Right lobe of liver (tissue), 6 donors: ENCODE measurements around the gene APOH. TPM values are rescaled to one million over a fixed set of nuclear protein-coding genes. Genes with fewer than 3 reads are reported as not detected.

Experiments used
- ATAC-seq, 4 donors: fragments of 200-7000 bp; cut with Tn5 transposase; one replicate each; pipeline ENCODE4 v1.9.1; 2020; ENCODE audit warnings: mild to moderate bottlenecking in 4 of 4, moderate library complexity in 4 of 4
- DNase-seq, 3 donors: peaks; one replicate each; pipeline ENCODE4 v3.0.0-alpha.2; 2020
- H3K27ac ChIP-seq, 3 donors: fragments of 200-600 bp; one replicate each; pipeline ENCODE4 v1.8.0; 2022
- H3K27me3 ChIP-seq, 2 donors: fragments of 200-600 bp; one replicate each; pipeline ENCODE4 v1.8.0; 2022
- H3K36me3 ChIP-seq, 4 donors: fragments of 200-600 bp; sonication (generic) in 1 of 4; one replicate each; pipeline versions ENCODE4 v1.5.1 to v1.8.0; 2017 to 2022; ENCODE audit warnings: control low read depth in 1 of 4
- H3K4me1 ChIP-seq, 4 donors: fragments of 200-600 bp; sonication (generic) in 1 of 4; one replicate each; pipeline versions ENCODE4 v1.5.1 to v1.8.0; 2017 to 2022; ENCODE audit warnings: control low read depth in 1 of 4
- H3K4me3 ChIP-seq, 3 donors: fragments of 200-600 bp; one replicate each; pipeline ENCODE4 v1.8.0; 2022
- H3K9me3 ChIP-seq, 4 donors: fragments of 200-600 bp; sonication (generic) in 1 of 4; one replicate each; pipeline versions ENCODE4 v1.5.1 to v1.8.0; 2017 to 2022; ENCODE audit warnings: control low read depth in 1 of 4
- CTCF ChIP-seq, 4 donors: fragments of 200-600 bp in 3 of 4; fragments of 450-650 bp in 1 of 4; IDR thresholded peaks; one replicate each; pipeline versions ENCODE4 v1.5.1 to v1.8.0; 2016 to 2022; ENCODE audit warnings: antibody characterized with exemption in 4 of 4, mild to moderate bottlenecking in 2 of 4
- POLR2A ChIP-seq: fragments of 450-650 bp; IDR thresholded peaks from one replicate; pipeline ENCODE4 v1.6.1; 2017; ENCODE audit warnings: antibody characterized with exemption, mild to moderate bottlenecking
- WGBS: methylation state at CpG from one replicate; pipeline ENCODE4 v1.1.6; 2018; ENCODE audit warnings: low coverage, low lambda C conversion rate; ENCODE audit not compliant: insufficient coverage; ENCODE audit errors: missing lambda C conversion rate; 5-methylcytosine and 5-hydroxymethylcytosine counted together
- intact Hi-C, 2 donors: fragments of 100-400 bp; cut with DNase I; formaldehyde crosslinking; loops; one replicate each; pipeline versions ENCODE4 v1.11.2 to v1.14.1; 2022
- long read RNA-seq: library from polyadenylated mRNA; unstranded; transcript quantifications from one replicate; pipeline ENCODE4 v2.0.0, GENCODE V29; 2019
- total RNA-seq, 6 experiments: library from RNA; depleted of rRNA in 2 of 6; stranded (reverse); fragments of >200 nt in 2 of 6; fragmentation: NEBNext Ultra II Directional in 3 of 6; extraction: Animal tissue kit (Norgen Biotek cat#: 25700) in 3 of 6; gene quantifications; one replicate each; pipeline versions ENCODE4 v1.1.0 to v1.2.4, GENCODE V29; 2016 to 2023
- donor health status: DM: no; HTN: yes; CAD: no.
- donor health status: DM: no; HTN: no; CAD: no.
- donor health status: DM: no; HTN: no; CAD: no.
- donor health status: DM: no; HTN: yes; CAD: no.
- donor health status: DM: no; HTN: yes; CAD: no.

The APOH gene
- 1,000 to 10,000 TPM; 3,186 to 7,027 (median 4,523) TPM for total RNA-seq
- long read RNA-seq, transcript APOH-201 (8 exons, 1,176 nt): major isoform, 6,399 of 6,731 reads
- long read RNA-seq, partial matches to known transcripts: 238 of 6,731 reads
- long read RNA-seq, other reads (novel, unspliced or antisense): 94 of 6,731 reads

GRCh38 chr17:66228887-66229782, at the start of gene APOH:
APOH (minus strand) TSS chr17:66229415; CDS start chr17:66229379, 36 bp downstream.
- peak within 1 kb of the TSS; percentile 92 to 98 (median 97) for H3K27ac ChIP-seq
- TF ChIP-seq POLR2A (peak; percentile 70), CTCF (IDR thresholded peaks at IDR 0.05) (no peak)
- DNase-seq: no peak
- WGBS: 31% methylated on average over 20 of the region's 20 CpGs
- H3K36me3 ChIP-seq: peaks cover 0 to 38% (median 17%) of the 10 kb centered on the region in 4 donors
- no peaks in the 10 kb centered on the region for H3K9me3 ChIP-seq
- no peaks in the 10 kb centered on the region for H3K27me3 ChIP-seq
- ATAC-seq: peak; percentile 54 to 70 (median 64)
- H3K4me3 ChIP-seq: peak within 1 kb of the TSS; percentile 52 to 61 (median 57)
- intact Hi-C loops: no loop called here
- H3K4me1 ChIP-seq: peaks cover 0 to 53% (median 13%) of the 10 kb centered on the region in 4 donors

DNA sequence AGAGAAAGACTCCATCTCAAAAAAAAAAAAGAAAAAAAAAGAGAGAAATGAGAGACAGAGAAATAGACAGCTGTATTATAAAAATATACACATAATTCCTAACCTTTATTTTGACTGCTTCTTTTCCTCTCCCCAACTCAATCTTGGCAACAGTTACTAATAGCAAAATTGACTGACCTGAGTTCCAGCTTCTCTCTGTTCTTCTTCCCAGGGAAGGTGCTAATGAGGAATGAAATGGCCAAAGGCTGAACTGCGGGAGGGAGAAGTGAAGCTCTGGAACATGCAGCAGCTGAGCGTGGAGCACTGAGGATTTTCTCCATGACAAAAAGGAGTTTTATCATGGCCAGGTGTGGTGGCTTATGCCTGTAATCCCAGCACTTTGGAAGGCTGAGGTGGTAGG, 48.0 kb upstream of the APOH start:
- ATAC-seq: no peak
- 57% methylated on average over 1 of the region's 2 CpGs for WGBS

GRCh38 chr17:66276328-66276937, 47.2 kb upstream of the APOH start:
- Histone ChIP-seq H3K27me3 (no peaks in the 10 kb centered on the region), H3K4me3 (no peak overlapping the region), H3K36me3 (no peaks in the 10 kb centered on the region), H3K27ac (no peak overlapping the region), H3K4me1 (no peaks in the 10 kb centered on the region), H3K9me3 (no peaks in the 10 kb centered on the region)
- 72% methylated on average over 3 of the region's 3 CpGs for WGBS
- DNase-seq (no peak), ATAC-seq (peak in 2 of 4 donors; percentile 21 to 75)
- intact Hi-C loops: no loop called here
- TF ChIP-seq POLR2A: no peak
- TF ChIP-seq CTCF (IDR thresholded peaks at IDR 0.05): no peak

More for the DNA sequence above, 48.0 kb upstream of the APOH start:
- Histone ChIP-seq H3K4me3 (no peak overlapping the region), H3K27ac (no peak overlapping the region), H3K9me3 (no peaks in the 10 kb centered on the region), H3K4me1 (no peaks in the 10 kb centered on the region), H3K36me3 (no peaks in the 10 kb centered on the region), H3K27me3 (no peaks in the 10 kb centered on the region)
- DNase-seq: no peak
- TF ChIP-seq POLR2A: no peak
- no peak for TF ChIP-seq CTCF (IDR thresholded peaks at IDR 0.05)
- intact Hi-C loops: no loop called here

- no peaks in the 10 kb centered on the region for H3K27me3 ChIP-seq
- peak in 1 of 4 donors; percentile 7 for TF ChIP-seq CTCF (IDR thresholded peaks at IDR 0.05)
- TF ChIP-seq POLR2A: no peak
- H3K27ac ChIP-seq: no peak overlapping the region
- H3K4me1 ChIP-seq: no peaks in the 10 kb centered on the region
- DNase-seq (peak in 1 of 3 donors; percentile 49), ATAC-seq (peak in 2 of 4 donors; percentile 46 to 96)
- H3K4me3 ChIP-seq: no peak overlapping the region
- no peaks in the 10 kb centered on the region for H3K36me3 ChIP-seq
- no peaks in the 10 kb centered on the region for H3K9me3 ChIP-seq
- WGBS: 86% methylated on average over 5 of the region's 6 CpGs
- intact Hi-C loops: no loop called here
Measured at GRCh38 chr17:66275651-66276050, 46.4 kb upstream of the APOH start.
